GM19468 (cell line): ENCODE results near the gene KLHDC1.
"Not testable (repeated sequence)": the region's sequence is repeated elsewhere in the genome, so short reads cannot be mapped to it uniquely, and the experiment has no call there.

Experiments used
- ATAC-seq: cut with Tn5 transposase; IDR thresholded peaks from one replicate; pipeline ENCODE4 v1.9.1; 2021; ENCODE audit warnings: mild to moderate bottlenecking, moderate library complexity, moderate number of reproducible peaks; ENCODE audit not compliant: unreplicated experiment; ENCODE audit errors: extremely low read depth

KLHDC1 gene

GRCh38 chr14:49692811-49693734, at the start of gene KLHDC1:
KLHDC1 (plus strand) TSS chr14:49693120; CDS start chr14:49693195, 75 bp downstream.
- ATAC-seq = peak; percentile 57

- no peak for ATAC-seq
Observed at GRCh38 chr14:49653508-49653907, 39.4 kb upstream of the KLHDC1 start.

GRCh38 chr14:49654511-49654910, 38.4 kb upstream of the KLHDC1 start:
- no peak for ATAC-seq

- ATAC-seq = not testable (repeated sequence)
Observed at GRCh38 chr14:49657500-49657899, 35.4 kb upstream of the KLHDC1 start.

GRCh38 chr14:49659526-49660455, 33.1 kb upstream of the KLHDC1 start:
- ATAC-seq = no peak

GRCh38 chr14:49670475-49670874, 22.4 kb upstream of the KLHDC1 start:
- ATAC-seq = no peak

GRCh38 chr14:49673586-49673985, 19.3 kb upstream of the KLHDC1 start:
- ATAC-seq = no peak

GRCh38 chr14:49677643-49678042, 15.3 kb upstream of the KLHDC1 start:
- no peak for ATAC-seq

- ATAC-seq = no peak
Observed at GRCh38 chr14:49679271-49679670, 13.6 kb upstream of the KLHDC1 start.

GRCh38 chr14:49686425-49686824, 6.5 kb upstream of the KLHDC1 start:
- ATAC-seq = no peak

GRCh38 chr14:49687942-49688700, 4.8 kb upstream of the KLHDC1 start, which contains the start of gene POLE2:
POLE2 (minus strand) TSS chr14:49688214; CDS start chr14:49688203, 11 bp downstream.
- peak; percentile 89 for ATAC-seq

- ATAC-seq = no peak
Observed at GRCh38 chr14:49688701-49689030, 4.3 kb upstream of the KLHDC1 start.

- ATAC-seq = no peak
Observed at GRCh38 chr14:49691031-49691430, 1.9 kb upstream of the KLHDC1 start.

- no peak for ATAC-seq
Observed at GRCh38 chr14:49692193-49692757, 645 bp upstream of the KLHDC1 start.

- not testable (repeated sequence) for ATAC-seq
Observed at GRCh38 chr14:49693735-49694124, 810 bp downstream of the KLHDC1 start.

- ATAC-seq = no peak
Observed at GRCh38 chr14:49702725-49703124, 9.8 kb downstream of the KLHDC1 start.

GRCh38 chr14:49703965-49704364, 11.0 kb downstream of the KLHDC1 start:
- no peak for ATAC-seq

- ATAC-seq = not testable (repeated sequence)
Observed at GRCh38 chr14:49704471-49704870, 11.6 kb downstream of the KLHDC1 start.

- not testable (repeated sequence) for ATAC-seq
Observed at GRCh38 chr14:49710993-49711392, 18.1 kb downstream of the KLHDC1 start.

GRCh38 chr14:49720744-49721143, 27.8 kb downstream of the KLHDC1 start:
- ATAC-seq = no peak
